HG02610 (cell line): ENCODE measurements around the gene CCL8.

ENCODE experiments used
- ATAC-seq: cut with Tn5 transposase; IDR thresholded peaks from one replicate; pipeline ENCODE4 v1.9.1; 2021; ENCODE audit warnings: mild to moderate bottlenecking, moderate library complexity; ENCODE audit not compliant: unreplicated experiment

CCL8 gene

DNA sequence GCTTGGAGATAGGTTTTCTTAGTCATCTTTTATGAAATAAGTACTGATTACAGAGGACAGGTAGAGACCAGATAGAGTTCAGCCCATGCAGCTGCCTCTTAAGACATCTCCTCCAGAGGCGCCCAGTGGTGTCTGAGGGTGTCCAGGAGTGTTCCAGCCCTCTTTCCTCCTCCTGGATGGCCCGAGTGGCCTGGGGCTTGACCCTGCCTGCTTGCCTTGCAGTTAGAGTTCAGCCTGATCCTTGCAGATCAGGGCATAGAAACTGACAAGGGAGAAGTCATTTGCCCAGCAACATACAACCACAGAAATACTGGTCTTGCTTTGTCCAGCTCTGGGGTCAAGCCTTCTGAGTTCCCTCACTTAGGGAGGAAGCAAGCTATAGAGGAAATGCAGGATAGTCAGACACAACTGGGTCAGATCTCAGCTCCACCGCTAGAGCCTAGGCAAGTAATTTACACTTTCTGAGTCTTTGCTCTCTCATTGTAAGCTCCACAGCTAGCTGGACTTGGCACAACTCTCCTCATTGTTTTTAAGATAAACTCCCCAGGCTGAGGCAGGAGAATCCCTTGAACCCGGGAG is 47.4 kb downstream of the CCL8 start:
- no peak for ATAC-seq

GRCh38 chr17:34367486-34368195 is 48.4 kb downstream of the CCL8 start:
- no peak for ATAC-seq

- no peak for ATAC-seq
Observed at GRCh38 chr17:34368196-34368945, 49.1 kb downstream of the CCL8 start.

DNA sequence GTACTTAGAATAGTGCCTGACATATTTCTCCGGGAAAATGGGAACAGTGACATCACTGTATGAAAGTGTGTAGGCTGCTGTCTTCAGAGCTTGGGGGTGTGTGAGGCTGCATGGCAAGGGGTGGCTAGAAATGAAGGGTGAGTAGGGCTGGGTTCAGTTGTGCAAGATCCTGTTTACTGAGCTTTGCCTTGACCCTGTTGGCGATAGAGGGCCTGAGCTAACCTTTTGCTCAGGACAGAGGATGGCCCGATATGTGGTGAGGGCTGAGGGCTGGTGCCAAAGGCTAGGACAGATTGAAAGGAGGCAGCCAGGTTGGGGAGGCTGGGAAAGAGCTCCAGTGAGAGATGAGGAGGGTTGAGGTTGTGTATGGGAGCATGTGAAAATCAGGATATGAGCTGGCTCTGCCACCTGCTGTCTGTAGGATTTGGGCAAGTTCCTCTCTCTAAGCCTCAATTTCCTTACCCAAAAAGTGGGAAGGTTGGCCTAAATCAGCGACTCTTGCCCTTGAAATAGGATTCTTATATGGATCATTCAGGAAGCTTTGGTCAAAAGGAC is 49.8 kb downstream of the CCL8 start:
- no peak for ATAC-seq

DNA sequence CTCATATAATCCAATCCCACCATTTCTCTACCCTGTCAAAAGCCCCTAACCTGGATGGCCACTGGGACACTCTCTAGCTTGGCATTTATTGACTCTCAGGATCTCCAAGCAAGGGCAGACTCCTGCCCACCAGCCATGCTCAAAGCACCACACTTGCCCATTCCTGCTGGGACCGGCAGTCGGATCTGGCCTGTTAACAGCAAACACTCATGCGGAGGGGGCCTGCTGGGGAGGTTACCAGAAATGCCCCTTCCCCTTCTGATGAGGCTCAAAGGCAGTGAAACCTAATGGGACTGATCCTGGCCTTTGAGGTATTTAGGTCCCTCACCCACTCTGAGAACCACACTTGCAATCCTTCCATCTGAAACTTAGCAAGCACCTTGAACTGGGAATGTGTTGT is 50.3 kb downstream of the CCL8 start:
- no peak for ATAC-seq

GRCh38 chr17:34370376-34370996 is 51.3 kb downstream of the CCL8 start:
- ATAC-seq, result no peak

- no peak for ATAC-seq
Observed at GRCh38 chr17:34370997-34371395, 51.8 kb downstream of the CCL8 start.
